OCI-LY1 (cell line): ENCODE measurements around the gene FILIP1L.

Experiments used
- H2AFZ ChIP-seq: fragments of 200-600 bp; sonication (generic), shearing (Covaris generic); 2 replicates; pipeline ENCODE4 v1.6.0; 2014; ENCODE audit warnings: antibody characterized with exemption, mild to moderate bottlenecking, low read length
- H3F3A ChIP-seq: fragments of 200-600 bp; sonication (generic), shearing (Covaris generic); 2 replicates; pipeline ENCODE4 v1.6.0; 2014; ENCODE audit warnings: mild to moderate bottlenecking, antibody characterized with exemption, low read length, moderate library complexity; ENCODE audit not compliant: insufficient read depth
- H3K27ac ChIP-seq: fragments of 200-600 bp; sonication (generic); 2 replicates; pipeline ENCODE4 v1.5.1; 2014; ENCODE audit warnings: low read length, mixed run types, mild to moderate bottlenecking, low read depth; ENCODE audit not compliant: poor library complexity, severe bottlenecking
- H3K27me3 ChIP-seq: fragments of 200-600 bp; sonication (generic); 2 replicates; pipeline ENCODE4 v1.6.0; 2014; ENCODE audit warnings: antibody characterized with exemption, mild to moderate bottlenecking, low read length, moderate library complexity; ENCODE audit not compliant: insufficient read depth
- H3K36me3 ChIP-seq: fragments of 200-600 bp; sonication (generic); 2 replicates; pipeline ENCODE4 v1.6.1; 2014; ENCODE audit warnings: mild to moderate bottlenecking, antibody characterized with exemption, low read length, moderate library complexity, mixed read lengths; ENCODE audit not compliant: insufficient read depth
- H3K4me1 ChIP-seq: fragments of 200-600 bp; sonication (generic); 2 replicates; pipeline ENCODE4 v1.5.1; 2014; ENCODE audit warnings: mild to moderate bottlenecking, low read length, moderate library complexity; ENCODE audit not compliant: insufficient read depth, severe bottlenecking
- H3K4me2 ChIP-seq: fragments of 200-600 bp; sonication (generic), shearing (Covaris generic); 2 replicates; pipeline ENCODE4 v1.6.1; 2014; ENCODE audit warnings: low read length
- H3K4me3 ChIP-seq: fragments of 200-600 bp; sonication (generic); 2 replicates; pipeline ENCODE4 v1.5.1; 2014; ENCODE audit warnings: low read length, low read depth, mild to moderate bottlenecking, mixed read lengths; ENCODE audit not compliant: poor library complexity, severe bottlenecking
- H3K79me2 ChIP-seq: fragments of 200-600 bp; shearing (Covaris generic); 2 replicates; pipeline ENCODE4 v1.6.1; 2016; ENCODE audit warnings: mixed run types, low read length, mixed read lengths; ENCODE audit not compliant: insufficient read depth
- H3K9ac ChIP-seq: fragments of 200-600 bp; sonication (generic), shearing (Covaris generic); 2 replicates; pipeline ENCODE4 v1.6.1; 2014; ENCODE audit warnings: mild to moderate bottlenecking, low read length, mixed read lengths
- H3K9me2 ChIP-seq: fragments of 200-600 bp; sonication (generic), shearing (Covaris generic); 2 replicates; pipeline ENCODE4 v1.6.1; 2014; ENCODE audit warnings: low read depth, mild to moderate bottlenecking, low read length, mixed read lengths
- H3K9me3 ChIP-seq: fragments of 200-600 bp; shearing (Covaris generic); 2 replicates; pipeline ENCODE4 v1.6.1; 2014; ENCODE audit warnings: low read length, mixed read lengths
- H4K20me1 ChIP-seq: fragments of 200-600 bp; sonication (generic), shearing (Covaris generic); 2 replicates; pipeline ENCODE4 v1.6.0; 2016; ENCODE audit warnings: mild to moderate bottlenecking, low read length; ENCODE audit not compliant: insufficient read depth
- CTCF ChIP-seq: fragments of 200-600 bp; sonication (generic), shearing (Covaris generic); IDR thresholded peaks from 2 replicates; pipeline ENCODE4 v1.5.1; 2017; ENCODE audit warnings: mild to moderate bottlenecking, antibody characterized with exemption, low read length, moderate library complexity, mixed read lengths
- EZH2 ChIP-seq: fragments of 200-600 bp; sonication (generic), shearing (Covaris generic); IDR thresholded peaks from 2 replicates; pipeline ENCODE4 v1.8.0; 2017; ENCODE audit warnings: borderline replicate concordance, mixed run types, mild to moderate bottlenecking, antibody characterized with exemption, low read length, moderate library complexity, mixed read lengths

Gene FILIP1L

DNA sequence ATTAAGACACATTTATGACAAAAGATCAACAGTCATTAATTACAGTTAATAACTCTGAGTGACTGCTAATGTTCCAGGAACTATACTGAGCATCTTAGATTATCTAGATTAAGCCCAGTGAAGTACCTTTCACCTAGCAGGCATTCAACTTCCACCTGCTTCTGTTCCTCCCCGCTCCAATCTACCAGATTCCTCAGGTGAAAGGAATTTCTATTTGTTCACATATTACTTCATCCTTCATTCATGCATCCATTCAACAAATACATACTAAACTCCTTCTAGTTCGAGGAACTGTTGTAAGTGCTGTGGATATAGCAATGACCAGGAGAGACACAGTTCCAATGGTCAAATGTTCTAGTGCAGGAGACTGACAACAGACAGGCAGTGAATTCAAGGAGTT is 139.3 kb downstream of the FILIP1L start:
- Histone ChIP-seq H3K4me3 (no peak overlapping the region), H3K4me2 (no peak overlapping the region), H3K36me3 (no peaks in the 10 kb centered on the region), H4K20me1 (no peaks in the 10 kb centered on the region), H3K4me1 (no peaks in the 10 kb centered on the region), H3K9ac (no peak overlapping the region), H3K79me2 (no peaks in the 10 kb centered on the region), H3K27me3 (no peaks in the 10 kb centered on the region), H3F3A (no peaks in the 10 kb centered on the region), H3K9me2 (no peaks in the 10 kb centered on the region), H3K9me3 (no peaks in the 10 kb centered on the region), H3K27ac (no peak overlapping the region), H2AFZ (no peak overlapping the region)
- TF ChIP-seq EZH2: no peak
- TF ChIP-seq CTCF: no peak

GRCh38 chr3:99972380-99973104 is 141.8 kb downstream of the FILIP1L start:
- Histone ChIP-seq H3K79me2 (no peaks in the 10 kb centered on the region), H3K9me2 (no peaks in the 10 kb centered on the region), H3K9ac (no peak overlapping the region), H3K27ac (no peak overlapping the region), H3K4me2 (no peak overlapping the region), H2AFZ (no peak overlapping the region), H3K36me3 (no peaks in the 10 kb centered on the region), H3K4me1 (no peaks in the 10 kb centered on the region), H4K20me1 (no peaks in the 10 kb centered on the region), H3K4me3 (no peak overlapping the region), H3K9me3 (no peaks in the 10 kb centered on the region), H3K27me3 (no peaks in the 10 kb centered on the region), H3F3A (no peaks in the 10 kb centered on the region)
- TF ChIP-seq CTCF (no peak), EZH2 (no peak)

GRCh38 chr3:99971761-99972160 is 142.5 kb downstream of the FILIP1L start:
- H4K20me1 ChIP-seq: no peaks in the 10 kb centered on the region

More at GRCh38 chr3:99971761-99972160, 142.5 kb downstream of the FILIP1L start:
- Histone ChIP-seq H3K36me3 (no peaks in the 10 kb centered on the region), H3K9me3 (no peaks in the 10 kb centered on the region), H3K4me1 (no peaks in the 10 kb centered on the region), H3K79me2 (no peaks in the 10 kb centered on the region), H3K4me3 (no peak overlapping the region), H3F3A (no peaks in the 10 kb centered on the region), H3K4me2 (no peak overlapping the region), H3K27me3 (no peaks in the 10 kb centered on the region), H3K9ac (no peak overlapping the region), H2AFZ (no peak overlapping the region), H3K27ac (no peak overlapping the region), H3K9me2 (no peaks in the 10 kb centered on the region)
- TF ChIP-seq EZH2: no peak
- TF ChIP-seq CTCF: no peak
